B cell (primary cell): ENCODE data around the gene PTTG2. TPM values are rescaled to one million over a fixed set of nuclear protein-coding genes. Genes with fewer than 3 reads are reported as not detected.

Experiments
- ATAC-seq: fragments of 200-7000 bp; cut with Tn5 transposase; one replicate; pipeline ENCODE4 v1.10.0; 2021; ENCODE audit warnings: low read depth, mild to moderate bottlenecking, moderate number of reproducible peaks, moderate library complexity
- CTCF ChIA-PET: fragments of 350-600 bp; sonication (Branson Sonifier 250); formaldehyde crosslinking; loops from one replicate; lab custom pipeline; 2021; ENCODE audit warnings: antibody characterized with exemption, inconsistent platforms; lab: Charles Lee
- POLR2A ChIA-PET: fragments of 350-600 bp; sonication (Branson Sonifier 250); formaldehyde crosslinking; loops from one replicate; lab custom pipeline; 2021; ENCODE audit warnings: antibody characterized with exemption; lab: Charles Lee
- DNase-seq: peaks from one replicate; pipeline ENCODE4 v3.0.0; 2013
- H2AFZ ChIP-seq: 2 replicates; pipeline ENCODE4 v1.6.1; 2012; ENCODE audit warnings: mild to moderate bottlenecking, low read depth, low read length; ENCODE audit not compliant: insufficient read depth, poor library complexity, severe bottlenecking
- H3K27ac ChIP-seq, 2 donors: 1 replicate in 1 of 2; 2 replicates in 1 of 2; pipeline ENCODE4 v1.5.1; 2012 to 2013; ENCODE audit warnings: low read length in 2 of 2, mild to moderate bottlenecking in 2 of 2, moderate library complexity in 1 of 2
- H3K27me3 ChIP-seq, 4 experiments: fragments of 200-600 bp in 1 of 4; sonication (generic) in 1 of 4; replicated peaks in 1 of 4; 1 replicate in 2 of 4; 2 replicates in 2 of 4; pipeline versions ENCODE4 v1.6.1 to v1.7.0; 2013 to 2016; ENCODE audit warnings: low read length in 3 of 4, mild to moderate bottlenecking in 2 of 4, mixed read lengths in 1 of 4, moderate library complexity in 1 of 4; ENCODE audit not compliant: insufficient read depth in 4 of 4, control insufficient read depth in 3 of 4; ENCODE audit errors: control extremely low read depth in 1 of 4
- H3K36me3 ChIP-seq, 2 experiments: replicated peaks in 1 of 2; 1 replicate in 1 of 2; 2 replicates in 1 of 2; pipeline versions ENCODE4 v1.6.1 to v1.7.1; 2013; ENCODE audit warnings: low read length in 1 of 2; ENCODE audit not compliant: insufficient read depth in 2 of 2, control insufficient read depth in 1 of 2; ENCODE audit errors: control extremely low read depth in 1 of 2, extremely low read depth in 1 of 2
- H3K4me1 ChIP-seq, 2 donors: fragments of 200-600 bp in 1 of 2; sonication (generic) in 1 of 2; 1 replicate in 1 of 2; 2 replicates in 1 of 2; pipeline versions ENCODE4 v1.5.1 to v1.6.1; 2013 to 2017; ENCODE audit warnings: low read length in 2 of 2; ENCODE audit not compliant: control insufficient read depth in 2 of 2, insufficient read depth in 2 of 2
- H3K4me2 ChIP-seq: replicated peaks from 2 replicates; pipeline ENCODE3; 2012; ENCODE audit warnings: mild to moderate bottlenecking, low read depth, low read length; ENCODE audit not compliant: poor library complexity, severe bottlenecking
- H3K4me3 ChIP-seq, 5 experiments: fragments of 200-600 bp in 1 of 5; sonication (generic) in 1 of 5; 1 replicate in 3 of 5; 2 replicates in 2 of 5; pipeline versions ENCODE4 v1.5.1 to v1.7.0; 2011 to 2016; ENCODE audit warnings: low read length in 4 of 5, mild to moderate bottlenecking in 4 of 5, low read depth in 2 of 5, control low read depth in 1 of 5, moderate library complexity in 1 of 5; ENCODE audit not compliant: insufficient read depth in 1 of 5; ENCODE audit errors: control extremely low read depth in 1 of 5, extremely low read depth in 1 of 5
- H3K79me2 ChIP-seq: fragments of 200-600 bp; sonication (generic); one replicate; pipeline ENCODE4 v1.6.0; 2016; ENCODE audit warnings: low read length; ENCODE audit not compliant: control insufficient read depth, insufficient read depth
- H3K9ac ChIP-seq: fragments of 200-600 bp; sonication (generic); 2 replicates; pipeline ENCODE4 v1.6.1; 2017; ENCODE audit warnings: mild to moderate bottlenecking, low read length, moderate library complexity
- H3K9me3 ChIP-seq, 3 donors: one replicate each; pipeline versions ENCODE4 v1.6.1 to v1.7.1; 2013; ENCODE audit warnings: low read length in 2 of 3; ENCODE audit not compliant: control insufficient read depth in 2 of 3, insufficient read depth in 1 of 3; ENCODE audit errors: control extremely low read depth in 1 of 3
- H4K20me1 ChIP-seq: 2 replicates; pipeline ENCODE4 v1.6.0; 2012; ENCODE audit warnings: mild to moderate bottlenecking, low read length; ENCODE audit not compliant: insufficient read depth, control insufficient read depth, poor library complexity, severe bottlenecking
- H3K27ac Mint-ChIP-seq: one replicate; pipeline ENCODE4 v1.8.0; 2021; ENCODE audit warnings: mixed read lengths
- H3K27me3 Mint-ChIP-seq: one replicate; pipeline ENCODE4 v1.8.0; 2021; ENCODE audit warnings: mixed read lengths
- H3K4me1 Mint-ChIP-seq: one replicate; pipeline ENCODE4 v1.8.0; 2021; ENCODE audit warnings: mixed read lengths
- H3K4me3 Mint-ChIP-seq: one replicate; pipeline ENCODE4 v1.8.0; 2021; ENCODE audit warnings: mixed read lengths
- H3K9me3 Mint-ChIP-seq: one replicate; pipeline ENCODE4 v1.8.0; 2022; ENCODE audit warnings: mixed read lengths; ENCODE audit not compliant: insufficient read depth
- EZH2 ChIP-seq: IDR thresholded peaks from 2 replicates; pipeline ENCODE4 v1.6.1; 2012; ENCODE audit warnings: borderline replicate concordance, low read depth, mild to moderate bottlenecking, moderate library complexity, low read length; ENCODE audit not compliant: insufficient read depth, poor library complexity, severe bottlenecking
- WGBS: methylation state at CpG from one replicate; pipeline ENCODE4 v1.1.5; 2013; ENCODE audit warnings: missing lambda C conversion rate; ENCODE audit not compliant: insufficient coverage; 5-methylcytosine and 5-hydroxymethylcytosine counted together
- intact Hi-C: fragments of 100-400 bp; cut with micrococcal nuclease; formaldehyde crosslinking; loops from one replicate; pipeline ENCODE4 v1.10.0; 2022
- polyA plus RNA-seq: library from polyadenylated mRNA; depleted of rRNA; stranded (reverse); fragments of >200 nt; gene quantifications from 2 replicates; pipeline ENCODE4 v1.2.3, GENCODE V29; 2012
- total RNA-seq, 2 donors: library from RNA; stranded (reverse); fragments of 120-200 nt in 1 of 2; gene quantifications; 1 replicate in 1 of 2; 2 replicates in 1 of 2; pipeline versions ENCODE4 v1.2.3 to v1.2.4, GENCODE V29; 2013 to 2022
- TF ChIP-seq, protein P1 (sequence below): fragments of 200-600 bp; IDR thresholded peaks from one replicate; pipeline ENCODE4 v1.8.0; 2022; ENCODE audit warnings: antibody characterized with exemption, mild to moderate bottlenecking

Gene PTTG2
- total and polyA plus RNA-seq, 2 donors (not counting 1 experiment from before 2014, with no cell fraction given), result 1.9 to 2.8 TPM

DNA sequence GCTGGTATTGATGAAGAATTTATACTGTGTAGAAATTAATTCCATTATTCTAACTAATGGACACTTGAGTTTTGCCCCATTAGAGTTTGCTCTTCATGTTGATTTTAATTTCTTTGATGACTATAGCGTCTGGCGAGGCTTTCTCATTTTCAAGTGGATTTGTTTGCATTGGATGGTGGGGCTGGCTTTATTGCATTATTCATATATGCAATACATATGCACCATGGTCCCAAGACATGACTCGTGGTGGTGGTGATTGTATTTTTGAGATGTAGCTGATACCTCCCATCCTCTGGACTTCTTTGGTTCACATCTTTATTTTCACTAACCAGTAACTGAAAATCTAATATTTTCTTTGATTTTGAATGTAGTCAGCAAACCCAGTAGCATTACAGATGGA is 39.8 kb downstream of the PTTG2 start:
- H3K4me3 Mint-ChIP-seq, result no peak overlapping the region
- Histone ChIP-seq H4K20me1 (peaks cover 60% of the 10 kb centered on the region), H3K4me1 (peaks cover 19% of the 10 kb centered on the region in 2 donors), H3K36me3 (peaks cover 5 to 10% of the 10 kb centered on the region in 2 experiments), H2AFZ (no peak overlapping the region), H3K27ac (no peak overlapping the region), H3K4me3 (no peak overlapping the region), H3K9ac (no peak overlapping the region), H3K4me2 (no peak overlapping the region), H3K79me2 (peaks cover 99% of the 10 kb centered on the region), H3K27me3 (no peaks in the 10 kb centered on the region), H3K9me3 (no peaks in the 10 kb centered on the region)
- H3K27me3 Mint-ChIP-seq, result no peaks in the 10 kb centered on the region
- TF ChIP-seq, protein P1, sequence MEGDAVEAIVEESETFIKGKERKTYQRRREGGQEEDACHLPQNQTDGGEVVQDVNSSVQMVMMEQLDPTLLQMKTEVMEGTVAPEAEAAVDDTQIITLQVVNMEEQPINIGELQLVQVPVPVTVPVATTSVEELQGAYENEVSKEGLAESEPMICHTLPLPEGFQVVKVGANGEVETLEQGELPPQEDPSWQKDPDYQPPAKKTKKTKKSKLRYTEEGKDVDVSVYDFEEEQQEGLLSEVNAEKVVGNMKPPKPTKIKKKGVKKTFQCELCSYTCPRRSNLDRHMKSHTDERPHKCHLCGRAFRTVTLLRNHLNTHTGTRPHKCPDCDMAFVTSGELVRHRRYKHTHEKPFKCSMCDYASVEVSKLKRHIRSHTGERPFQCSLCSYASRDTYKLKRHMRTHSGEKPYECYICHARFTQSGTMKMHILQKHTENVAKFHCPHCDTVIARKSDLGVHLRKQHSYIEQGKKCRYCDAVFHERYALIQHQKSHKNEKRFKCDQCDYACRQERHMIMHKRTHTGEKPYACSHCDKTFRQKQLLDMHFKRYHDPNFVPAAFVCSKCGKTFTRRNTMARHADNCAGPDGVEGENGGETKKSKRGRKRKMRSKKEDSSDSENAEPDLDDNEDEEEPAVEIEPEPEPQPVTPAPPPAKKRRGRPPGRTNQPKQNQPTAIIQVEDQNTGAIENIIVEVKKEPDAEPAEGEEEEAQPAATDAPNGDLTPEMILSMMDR, result no peak
- TF ChIP-seq EZH2, result no peak
- intact Hi-C loops, result no loop called here
- ChIA-PET POLR2A (no interaction called here), CTCF (no interaction called here)
- H3K4me1 Mint-ChIP-seq, result peaks cover 52% of the 10 kb centered on the region
- ATAC-seq (no peak), DNase-seq (no peak)
- WGBS, result no CpG with 5 or more reads among the region's 3 CpGs
- H3K27ac Mint-ChIP-seq, result no peak overlapping the region
- H3K9me3 Mint-ChIP-seq, result no peaks in the 10 kb centered on the region

GRCh38 chr4:38001927-38002326 is 41.7 kb downstream of the PTTG2 start:
- H3K4me1 Mint-ChIP-seq, result peaks cover 53% of the 10 kb centered on the region
- DNase-seq (no peak), ATAC-seq (no peak)
- ChIA-PET CTCF (no interaction called here), POLR2A (no interaction called here)
- intact Hi-C loops, result no loop called here
- Histone ChIP-seq H3K4me1 (peaks cover 10 to 15% of the 10 kb centered on the region in 2 donors), H3K9ac (no peak overlapping the region), H3K9me3 (no peaks in the 10 kb centered on the region), H2AFZ (no peak overlapping the region), H3K36me3 (peaks cover 6 to 7% of the 10 kb centered on the region in 2 experiments), H3K27me3 (no peaks in the 10 kb centered on the region), H4K20me1 (peaks cover 65% of the 10 kb centered on the region), H3K4me3 (no peak overlapping the region), H3K27ac (no peak overlapping the region), H3K79me2 (peaks cover 98% of the 10 kb centered on the region), H3K4me2 (no peak overlapping the region)
- no peaks in the 10 kb centered on the region for H3K27me3 Mint-ChIP-seq
- peak overlapping the region; percentile 12 for H3K27ac Mint-ChIP-seq
- H3K9me3 Mint-ChIP-seq, result no peaks in the 10 kb centered on the region
- WGBS, result no CpG with 5 or more reads among the region's 3 CpGs
- H3K4me3 Mint-ChIP-seq, result no peak overlapping the region
- TF ChIP-seq, protein P1, result no peak
- TF ChIP-seq EZH2, result no peak
